ENCODE data around the gene MSMP. TPM values are rescaled to one million over a fixed set of nuclear protein-coding genes. Genes with fewer than 3 reads are reported as not detected.

Gene MSMP
- total RNA-seq, 2 experiments from 2014 or later, result 2.3 to 4.1 TPM

- BruUV-seq (replicated peaks), result no TSS peak
- no peak for TF ChIP-seq CTCF (conservative IDR thresholded peaks at IDR 0.05; ENCODE audit: low read length)
- no peak for TF ChIP-seq EZH2phosphoT487 (IDR thresholded peaks at IDR 0.05; ENCODE audit: borderline replicate concordance, low read depth, low read length)
- POLR2A ChIA-PET, result interaction anchor here (0.6 to 3.9 kb wide), 7 partner anchors 17 to 282 kb away, joined by 3 to 38 read pairs (median 5); partner anchors contain the start of genes ARHGEF39, GBA2 and RGP1
- Histone ChIP-seq H3K27ac (ENCODE audit: low read depth, low read length, poor library complexity, severe bottlenecking) (peak overlapping the region; percentile 77), H3K4me3 (ENCODE audit: low read depth, low read length, poor library complexity, severe bottlenecking) (peak overlapping the region; percentile 89), H3K79me2 (ENCODE audit: insufficient read depth, low read depth, low read length) (peaks cover 51% of the 10 kb centered on the region), H3K4me2 (ENCODE audit: low read length) (peak overlapping the region; percentile 97), H3K9me2 (ENCODE audit: insufficient read depth, low read length) (no peaks in the 10 kb centered on the region), H2AFZ (ENCODE audit: low read length) (no peak overlapping the region), H3K4me1 (ENCODE audit: insufficient read depth, low read length, poor library complexity, severe bottlenecking) (peaks cover 60% of the 10 kb centered on the region), H4K20me1 (ENCODE audit: insufficient read depth, low read length) (peaks cover 15% of the 10 kb centered on the region; the same call in 1 of the 2 replicates), H3K36me3 (ENCODE audit: insufficient read depth, low read length) (peaks cover 23% of the 10 kb centered on the region; the same call in 1 of the 2 replicates), H3K9me3 (ENCODE audit: low read length) (no peaks in the 10 kb centered on the region)
- no peak for DNase-seq (ENCODE audit: low spot score)
- CTCF ChIA-PET (ENCODE audit: unreplicated experiment), result interaction anchor here (0.8 to 1.3 kb wide), 4 partner anchors 26 to 70 kb away, joined by 3 to 4 read pairs (median 4); partner anchors contain the start of gene ARHGEF39
- intact Hi-C loops (cut with micrococcal nuclease; ENCODE audit: unreplicated experiment), result loop anchor here (10.0 kb wide), 1 partner anchor 656 kb away; the partner anchor contains the start of genes FANCG and VCP
These were observed 23.6 kb downstream of the MSMP start for GRCh38 chr9:35730486-35730854.

GRCh38 chr9:35729700-35730485 is 24.2 kb downstream of the MSMP start:
- intact Hi-C loops (cut with micrococcal nuclease; ENCODE audit: unreplicated experiment), result loop anchor here (2.0 to 10.0 kb wide), 2 partner anchors 71 to 655 kb away; partner anchors contain the start of genes CCDC107, FANCG, RMRP and VCP

More at GRCh38 chr9:35729700-35730485, 24.2 kb downstream of the MSMP start:
- Histone ChIP-seq H3K9me2 (ENCODE audit: insufficient read depth, low read length) (no peaks in the 10 kb centered on the region), H3K4me2 (ENCODE audit: low read length) (peak overlapping the region; percentile 97), H4K20me1 (ENCODE audit: insufficient read depth, low read length) (peaks cover 15% of the 10 kb centered on the region; the same call in 1 of the 2 replicates), H2AFZ (ENCODE audit: low read length) (no peak overlapping the region), H3K4me1 (ENCODE audit: insufficient read depth, low read length, poor library complexity, severe bottlenecking) (peaks cover 60% of the 10 kb centered on the region), H3K27ac (ENCODE audit: low read depth, low read length, poor library complexity, severe bottlenecking) (peak overlapping the region; percentile 77), H3K9me3 (ENCODE audit: low read length) (no peaks in the 10 kb centered on the region), H3K36me3 (ENCODE audit: insufficient read depth, low read length) (peaks cover 23% of the 10 kb centered on the region), H3K79me2 (ENCODE audit: insufficient read depth, low read depth, low read length) (peaks cover 51% of the 10 kb centered on the region), H3K4me3 (ENCODE audit: low read depth, low read length, poor library complexity, severe bottlenecking) (peak overlapping the region; percentile 89)
- TSS peak; percentile 45 for BruUV-seq (replicated peaks)
- TF ChIP-seq EZH2phosphoT487 (IDR thresholded peaks at IDR 0.05; ENCODE audit: borderline replicate concordance, low read depth, low read length) (no peak), CTCF (conservative IDR thresholded peaks at IDR 0.05; ENCODE audit: low read length) (peak; percentile 84)
- ChIA-PET POLR2A (interaction anchor here (0.6 to 3.9 kb wide), 4 partner anchors 18 to 281 kb away, joined by 5 to 38 read pairs (median 16); partner anchors contain the start of genes ARHGEF39, GBA2 and RGP1), CTCF (ENCODE audit: unreplicated experiment) (interaction anchor here (0.7 to 2.2 kb wide), 4 partner anchors 26 to 65 kb away, joined by 3 to 13 read pairs (median 4); partner anchors contain the start of gene ARHGEF39)
- DNase-seq (ENCODE audit: low spot score), result peak; percentile 67
